Duodenal mucosa (tissue), 2 donors: ENCODE results near the gene NFIA.

Experiments
- H3K27ac ChIP-seq: one replicate; pipeline ENCODE4 v1.7.0; 2013; ENCODE audit warnings: low read depth, low read length
- H3K27me3 ChIP-seq, 2 donors: one replicate each; pipeline ENCODE4 v1.7.0; 2013; ENCODE audit warnings: low read length in 2 of 2, control low read depth in 1 of 2; ENCODE audit not compliant: insufficient read depth in 2 of 2, control insufficient read depth in 1 of 2
- H3K36me3 ChIP-seq, 2 donors: one replicate each; pipeline ENCODE4 v1.7.0; 2013; ENCODE audit warnings: low read length in 2 of 2, control low read depth in 1 of 2; ENCODE audit not compliant: insufficient read depth in 2 of 2, control insufficient read depth in 1 of 2
- H3K4me1 ChIP-seq, 2 donors: one replicate each; pipeline ENCODE4 v1.7.0; 2013; ENCODE audit warnings: low read length in 2 of 2, control low read depth in 1 of 2; ENCODE audit not compliant: insufficient read depth in 2 of 2, control insufficient read depth in 1 of 2
- H3K4me3 ChIP-seq, 2 donors: one replicate each; pipeline ENCODE4 v1.7.0; 2013; ENCODE audit warnings: low read length in 2 of 2, low read depth in 1 of 2
- H3K9ac ChIP-seq, 2 donors: one replicate each; pipeline ENCODE4 v1.7.0; 2013; ENCODE audit warnings: low read length in 2 of 2, low read depth in 1 of 2
- H3K9me3 ChIP-seq, 2 donors: one replicate each; pipeline ENCODE4 v1.7.0; 2013; ENCODE audit warnings: low read length in 2 of 2, control low read depth in 1 of 2; ENCODE audit not compliant: control insufficient read depth in 1 of 2

The NFIA gene

GRCh38 chr1:61287014-61287413, 204.7 kb downstream of the NFIA start:
- H3K9me3 ChIP-seq, result no peaks in the 10 kb centered on the region
- H3K27me3 ChIP-seq, result no peaks in the 10 kb centered on the region
- no peaks in the 10 kb centered on the region for H3K36me3 ChIP-seq
- no peak overlapping the region for H3K4me3 ChIP-seq
- no peak overlapping the region for H3K27ac ChIP-seq
- no peaks in the 10 kb centered on the region for H3K4me1 ChIP-seq
- H3K9ac ChIP-seq, result no peak overlapping the region

- Histone ChIP-seq H3K9ac (no peak overlapping the region), H3K9me3 (no peaks in the 10 kb centered on the region), H3K4me1 (no peaks in the 10 kb centered on the region), H3K4me3 (no peak overlapping the region), H3K36me3 (no peaks in the 10 kb centered on the region), H3K27ac (no peak overlapping the region), H3K27me3 (no peaks in the 10 kb centered on the region)
Observed at GRCh38 chr1:61287734-61288133, 205.4 kb downstream of the NFIA start.

GRCh38 chr1:61289232-61290098, 207.1 kb downstream of the NFIA start:
- Histone ChIP-seq H3K9ac (no peak overlapping the region), H3K27ac (no peak overlapping the region), H3K4me3 (no peak overlapping the region), H3K9me3 (no peaks in the 10 kb centered on the region), H3K27me3 (no peaks in the 10 kb centered on the region), H3K36me3 (no peaks in the 10 kb centered on the region), H3K4me1 (no peaks in the 10 kb centered on the region)

- no peaks in the 10 kb centered on the region for H3K9me3 ChIP-seq
- no peaks in the 10 kb centered on the region for H3K36me3 ChIP-seq
- H3K9ac ChIP-seq, result no peak overlapping the region
- no peaks in the 10 kb centered on the region for H3K27me3 ChIP-seq
- H3K4me3 ChIP-seq, result no peak overlapping the region
- no peaks in the 10 kb centered on the region for H3K4me1 ChIP-seq
- no peak overlapping the region for H3K27ac ChIP-seq
Observed at GRCh38 chr1:61290525-61290924, 208.2 kb downstream of the NFIA start.

- Histone ChIP-seq H3K27me3 (no peaks in the 10 kb centered on the region), H3K9ac (no peak overlapping the region), H3K4me1 (no peaks in the 10 kb centered on the region), H3K9me3 (no peaks in the 10 kb centered on the region), H3K27ac (no peak overlapping the region), H3K4me3 (no peak overlapping the region), H3K36me3 (no peaks in the 10 kb centered on the region)
Observed at GRCh38 chr1:61293197-61293596, 210.8 kb downstream of the NFIA start.

- Histone ChIP-seq H3K27me3 (no peaks in the 10 kb centered on the region), H3K4me3 (no peak overlapping the region), H3K9me3 (no peaks in the 10 kb centered on the region), H3K27ac (no peak overlapping the region), H3K9ac (no peak overlapping the region), H3K4me1 (peaks cover 0 to 3% of the 10 kb centered on the region in 2 donors), H3K36me3 (no peaks in the 10 kb centered on the region)
Observed at GRCh38 chr1:61293986-61294504, 211.7 kb downstream of the NFIA start.

- H3K27me3 ChIP-seq, result no peaks in the 10 kb centered on the region
- H3K9me3 ChIP-seq, result no peaks in the 10 kb centered on the region
- no peak overlapping the region for H3K4me3 ChIP-seq
- peaks cover 0 to 5% of the 10 kb centered on the region in 2 donors for H3K4me1 ChIP-seq
- H3K36me3 ChIP-seq, result no peaks in the 10 kb centered on the region
- H3K9ac ChIP-seq, result no peak overlapping the region
- H3K27ac ChIP-seq, result no peak overlapping the region
Observed at GRCh38 chr1:61294930-61295329, 212.6 kb downstream of the NFIA start.

- H3K9ac ChIP-seq, result no peak overlapping the region
- H3K9me3 ChIP-seq, result no peaks in the 10 kb centered on the region
- H3K4me1 ChIP-seq, result peaks cover 0 to 5% of the 10 kb centered on the region in 2 donors
- H3K4me3 ChIP-seq, result no peak overlapping the region
- H3K36me3 ChIP-seq, result no peaks in the 10 kb centered on the region
- no peak overlapping the region for H3K27ac ChIP-seq
- H3K27me3 ChIP-seq, result no peaks in the 10 kb centered on the region
Observed at GRCh38 chr1:61295818-61296537, 213.6 kb downstream of the NFIA start.

- no peak overlapping the region for H3K4me3 ChIP-seq
- H3K4me1 ChIP-seq, result peaks cover 0 to 5% of the 10 kb centered on the region in 2 donors
- H3K9ac ChIP-seq, result no peak overlapping the region
Observed at GRCh38 chr1:61297887-61298286, 215.5 kb downstream of the NFIA start.

GRCh38 chr1:61299463-61299862, 217.1 kb downstream of the NFIA start:
- no peak overlapping the region for H3K9ac ChIP-seq
- H3K27ac ChIP-seq, result no peak overlapping the region

More at GRCh38 chr1:61297887-61298286, 215.5 kb downstream of the NFIA start:
- H3K36me3 ChIP-seq, result no peaks in the 10 kb centered on the region
- H3K27ac ChIP-seq, result no peak overlapping the region
- H3K9me3 ChIP-seq, result no peaks in the 10 kb centered on the region
- no peaks in the 10 kb centered on the region for H3K27me3 ChIP-seq

More at GRCh38 chr1:61299463-61299862, 217.1 kb downstream of the NFIA start:
- no peaks in the 10 kb centered on the region for H3K27me3 ChIP-seq
- peaks cover 0 to 5% of the 10 kb centered on the region in 2 donors for H3K4me1 ChIP-seq
- no peak overlapping the region for H3K4me3 ChIP-seq
- no peaks in the 10 kb centered on the region for H3K36me3 ChIP-seq
- no peaks in the 10 kb centered on the region for H3K9me3 ChIP-seq
